Endothelial cell of hepatic sinusoid (primary cell): ENCODE data around the gene DIS3L.
"Not testable (repeated sequence)": the region's sequence is repeated elsewhere in the genome, so short reads cannot be mapped to it uniquely, and the experiment has no call there.

Experiments used
- in situ Hi-C: cut with HindIII; loops from 2 replicates; pipeline ENCODE4 v1.10.0; 2017; ENCODE audit warnings: low sequenced_read_pairs

DIS3L gene

DNA sequence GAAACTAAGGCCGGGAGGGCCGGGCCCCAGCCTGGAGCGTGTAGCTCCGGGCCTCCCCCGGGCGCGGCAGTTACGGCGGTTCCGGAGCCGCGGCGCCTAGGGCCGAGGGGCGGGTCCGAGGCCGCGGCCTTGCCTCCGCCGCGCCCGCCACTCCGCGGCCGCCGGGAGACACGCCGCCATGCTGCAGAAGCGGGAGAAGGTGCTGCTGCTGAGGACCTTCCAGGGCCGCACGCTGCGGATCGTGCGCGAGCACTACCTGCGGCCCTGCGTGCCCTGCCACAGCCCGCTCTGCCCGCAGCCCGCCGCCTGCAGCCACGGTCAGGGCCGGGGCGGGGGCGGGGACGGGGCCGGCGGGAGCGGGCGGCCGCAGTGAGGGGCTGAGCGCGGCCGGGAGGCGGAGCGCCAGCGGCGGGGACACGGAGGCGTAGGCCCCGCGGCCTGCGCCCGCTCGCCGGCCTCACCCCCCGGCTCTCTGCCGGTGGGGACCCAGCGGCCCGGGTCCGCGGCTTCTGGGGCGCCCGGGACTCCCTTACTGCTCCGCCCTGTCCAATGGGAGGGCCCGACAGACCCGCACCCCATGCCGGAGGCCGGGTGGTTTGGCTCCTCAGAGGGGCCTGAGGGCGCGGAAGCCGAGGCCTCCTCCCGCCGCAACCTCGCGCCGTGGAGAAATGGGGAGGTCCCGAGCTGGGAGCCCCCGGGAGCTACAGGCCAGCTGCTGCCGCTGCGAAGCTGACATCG, at the start of gene DIS3L:
Gene DIS3L (plus strand): TSS at position 150 of the 738 bp plus-strand sequence. CDS start 29 bp downstream, at position 179.
- in situ Hi-C loops, result no loop called here

GRCh38 chr15:66245832-66246231, 47.5 kb upstream of the DIS3L start:
- in situ Hi-C loops, result not testable (repeated sequence)

DNA sequence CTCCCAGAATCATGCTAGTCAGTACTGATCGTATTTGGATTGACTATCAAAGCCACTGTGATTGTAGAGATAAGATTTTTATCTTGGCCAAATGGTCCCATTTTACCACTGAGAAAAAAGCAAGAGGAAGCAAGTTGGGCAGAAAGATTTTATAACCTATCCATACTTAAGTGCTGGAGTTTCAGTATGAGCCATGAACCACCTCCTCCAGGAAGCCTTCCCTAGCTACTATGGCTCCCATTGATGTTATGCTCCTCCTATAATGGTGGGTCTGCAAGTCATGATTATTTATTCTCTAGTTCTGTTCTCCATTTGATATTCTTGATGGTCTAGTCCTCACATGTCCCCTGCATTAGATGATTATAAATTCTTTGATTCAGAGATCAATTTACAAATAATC, 46.4 kb upstream of the DIS3L start:
- in situ Hi-C loops, result no loop called here

- in situ Hi-C loops, result no loop called here
These were observed 43.7 kb upstream of the DIS3L start for GRCh38 chr15:66249605-66250174.

GRCh38 chr15:66251065-66251789, 42.1 kb upstream of the DIS3L start:
- in situ Hi-C loops, result no loop called here

GRCh38 chr15:66251790-66252684, 41.3 kb upstream of the DIS3L start:
- in situ Hi-C loops, result no loop called here

GRCh38 chr15:66252685-66253417, 40.5 kb upstream of the DIS3L start:
- in situ Hi-C loops, result no loop called here

- in situ Hi-C loops, result no loop called here
These were observed 39.8 kb upstream of the DIS3L start, which contains the start of gene MEGF11 for GRCh38 chr15:66253418-66254088. Gene MEGF11 (minus strand): TSS chr15:66253750. CDS start chr15:66128403, 125,347 bp downstream.

DNA sequence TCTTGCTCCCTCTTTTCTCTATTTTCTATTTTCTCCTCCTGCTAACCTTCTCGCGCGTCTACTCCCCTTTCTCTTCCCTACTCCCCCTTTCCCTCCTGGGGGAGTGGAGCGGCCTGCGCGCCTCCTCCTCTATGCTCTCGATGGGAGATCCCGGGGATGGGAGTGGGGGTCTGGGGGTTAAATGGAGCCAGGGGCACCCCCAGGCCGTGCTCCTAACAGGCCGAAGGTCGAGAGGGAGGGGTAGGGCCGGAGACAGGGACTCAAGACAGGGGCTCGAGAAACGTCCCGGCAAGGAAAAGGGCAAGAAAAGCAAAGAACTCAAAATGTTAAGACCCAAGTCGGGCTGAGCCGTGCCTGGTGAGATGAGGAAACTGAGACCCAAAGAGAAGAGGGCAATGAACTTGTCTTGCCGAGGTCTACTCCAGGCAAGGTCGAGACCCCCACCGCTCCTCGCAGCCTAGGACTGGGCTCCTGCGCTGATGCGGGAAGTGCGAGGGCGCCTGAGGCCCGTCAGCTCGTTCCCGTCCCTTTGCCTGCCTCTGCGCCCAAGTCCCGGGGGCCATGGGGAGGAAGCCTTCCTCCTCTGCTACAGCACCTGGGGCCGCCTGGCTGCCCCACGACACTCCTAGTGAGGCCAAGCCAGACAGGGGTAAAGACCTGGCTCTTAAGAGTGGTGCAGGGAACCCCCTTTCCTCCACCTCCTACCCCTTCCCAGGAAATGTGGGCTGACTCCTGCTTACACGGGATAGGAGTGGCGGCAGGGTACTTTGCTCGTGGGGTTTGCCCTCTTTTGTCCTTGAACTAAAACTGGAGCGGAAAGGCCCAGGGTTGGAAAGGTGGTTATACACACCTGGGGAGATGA, 39.0 kb upstream of the DIS3L start:
- in situ Hi-C loops, result no loop called here

GRCh38 chr15:66254951-66255676, 38.3 kb upstream of the DIS3L start:
- in situ Hi-C loops, result loop anchor here (5.0 kb wide), 1 partner anchor 38 kb away; no protein-coding TSS in a partner anchor

DNA sequence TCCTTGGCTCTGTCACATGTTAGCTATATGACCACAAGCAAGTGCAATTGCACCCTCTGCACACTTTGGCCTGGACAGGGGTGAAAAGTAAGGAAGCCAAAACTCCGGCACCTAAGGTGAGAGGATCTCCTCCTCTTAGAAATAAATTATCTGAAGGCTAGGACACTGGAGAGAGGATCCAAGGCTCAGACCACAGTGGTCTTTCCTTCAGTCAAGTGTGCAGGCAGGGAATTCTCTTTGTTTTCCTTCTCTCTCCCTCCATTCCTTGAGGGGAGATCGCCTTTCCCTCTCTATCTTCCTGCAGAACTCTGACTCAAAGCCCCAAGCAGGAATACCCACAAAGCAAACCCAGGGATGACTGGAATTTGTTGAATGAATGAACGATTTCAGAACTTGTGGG, 36.7 kb upstream of the DIS3L start:
- in situ Hi-C loops, result loop anchor here (5.0 kb wide), 1 partner anchor 39 kb away; no protein-coding TSS in a partner anchor

DNA sequence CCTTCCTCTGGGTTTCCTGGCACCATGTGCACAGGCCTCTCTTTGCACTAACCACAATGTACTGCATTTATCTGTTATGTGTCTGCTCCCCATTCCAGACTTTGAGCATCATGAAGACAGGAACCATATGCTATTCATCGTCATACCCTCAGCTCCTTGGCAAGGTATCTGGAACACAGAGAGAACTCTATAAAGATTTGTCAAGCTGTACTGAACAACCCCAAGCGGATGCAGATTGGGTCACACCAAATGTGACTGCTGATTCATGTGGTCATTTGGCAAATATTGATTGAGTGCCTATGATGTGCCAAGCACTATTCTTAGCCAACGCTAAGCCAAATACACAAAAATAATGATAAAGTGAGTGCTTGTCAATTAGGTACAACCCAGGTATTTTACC, 32.3 kb upstream of the DIS3L start:
- in situ Hi-C loops, result no loop called here

- in situ Hi-C loops, result not testable (repeated sequence)
These were observed 30.5 kb upstream of the DIS3L start for GRCh38 chr15:66262837-66263236.

DNA sequence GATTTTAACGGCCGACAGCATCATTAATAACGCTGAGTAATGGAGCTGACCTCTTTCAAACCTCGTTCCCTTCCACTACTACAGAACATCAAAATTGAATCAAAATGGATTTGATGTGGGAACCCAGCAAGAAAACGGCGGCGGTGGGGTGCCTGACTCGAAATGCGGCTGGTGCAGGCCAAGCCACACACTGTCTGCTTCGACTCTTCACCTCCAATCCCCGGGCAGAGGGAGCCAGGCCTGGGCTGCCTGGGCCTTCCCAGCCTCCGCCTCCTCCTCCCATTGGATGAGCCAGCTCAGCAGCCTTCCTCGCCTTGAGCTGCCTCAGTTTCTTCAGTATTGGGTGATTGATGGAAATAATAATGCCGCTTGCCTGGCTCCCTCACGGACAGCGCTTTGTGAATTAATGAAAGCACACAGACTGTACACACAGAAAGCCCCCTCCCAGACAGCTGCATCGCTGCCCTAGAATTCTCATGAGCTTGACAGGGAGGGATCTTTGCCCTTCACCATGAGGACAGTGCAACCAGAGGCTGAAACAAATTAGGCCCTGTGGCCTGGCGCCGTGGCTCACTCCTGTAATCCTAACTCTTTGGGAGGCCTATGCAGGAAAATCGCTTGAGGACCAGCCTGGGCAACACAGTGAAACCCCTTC, 28.4 kb upstream of the DIS3L start:
- in situ Hi-C loops, result no loop called here

- in situ Hi-C loops, result no loop called here
These were observed 23.9 kb upstream of the DIS3L start for GRCh38 chr15:66269326-66270090.

GRCh38 chr15:66270932-66271331, 22.4 kb upstream of the DIS3L start:
- in situ Hi-C loops, result no loop called here

GRCh38 chr15:66275352-66275751, 18.0 kb upstream of the DIS3L start:
- in situ Hi-C loops, result loop anchor here (5.0 kb wide), 1 partner anchor 33 kb away; no protein-coding TSS in a partner anchor
